ENCODE measurements around the gene SPTB.

SPTB gene

GRCh38 chr14:64787619-64788018 lies 92.1 kb downstream of the SPTB start:
- no peak overlapping the region for H3K4me3 ChIP-seq (ENCODE audit: low read length)
- H3F3A ChIP-seq (ENCODE audit: control insufficient read depth, insufficient read depth) = no peaks in the 10 kb centered on the region
- no peaks in the 10 kb centered on the region for H4K20me1 ChIP-seq (ENCODE audit: control insufficient read depth, insufficient read depth, low read depth, low read length)
- no peak overlapping the region for H3K27ac ChIP-seq (ENCODE audit: low read depth, low read length)
- no peaks in the 10 kb centered on the region for H3K79me2 ChIP-seq (ENCODE audit: control insufficient read depth, low read length)
- H3K4me1 ChIP-seq (ENCODE audit: control insufficient read depth, low read length) = no peaks in the 10 kb centered on the region
- no peaks in the 10 kb centered on the region for H3K36me3 ChIP-seq (ENCODE audit: control insufficient read depth, low read length)
- H3K27me3 ChIP-seq (ENCODE audit: control insufficient read depth, low read length) = no peaks in the 10 kb centered on the region
- no peak overlapping the region for H3K4me2 ChIP-seq (ENCODE audit: low read length)
- H3K9me3 ChIP-seq (ENCODE audit: control insufficient read depth, insufficient read depth, low read length) = no peaks in the 10 kb centered on the region
- H3K9me2 ChIP-seq (replicated peaks; ENCODE audit: control insufficient read depth, low read length) = no peaks in the 10 kb centered on the region
- TF ChIP-seq EZH2phosphoT487 (IDR thresholded peaks at IDR 0.05; ENCODE audit: borderline replicate concordance, low read length) (no peak), CTCF (IDR thresholded peaks at IDR 0.05; ENCODE audit: low read depth, low read length, poor library complexity, severe bottlenecking) (no peak)

- H3F3A ChIP-seq (ENCODE audit: control insufficient read depth, insufficient read depth) = no peaks in the 10 kb centered on the region
- H3K9me2 ChIP-seq (replicated peaks; ENCODE audit: control insufficient read depth, low read length) = no peaks in the 10 kb centered on the region
- no peaks in the 10 kb centered on the region for H3K27me3 ChIP-seq (ENCODE audit: control insufficient read depth, low read length)
- TF ChIP-seq EZH2phosphoT487 (IDR thresholded peaks at IDR 0.05; ENCODE audit: borderline replicate concordance, low read length) = no peak
- no peak for TF ChIP-seq CTCF (IDR thresholded peaks at IDR 0.05; ENCODE audit: low read depth, low read length, poor library complexity, severe bottlenecking)
- no peak overlapping the region for H3K4me2 ChIP-seq (ENCODE audit: low read length)
- no peaks in the 10 kb centered on the region for H3K36me3 ChIP-seq (ENCODE audit: control insufficient read depth, low read length)
- H3K4me1 ChIP-seq (ENCODE audit: control insufficient read depth, low read length) = no peaks in the 10 kb centered on the region
- no peaks in the 10 kb centered on the region for H3K79me2 ChIP-seq (ENCODE audit: control insufficient read depth, low read length)
- H3K27ac ChIP-seq (ENCODE audit: low read depth, low read length) = no peak overlapping the region
- H3K9me3 ChIP-seq (ENCODE audit: control insufficient read depth, insufficient read depth, low read length) = no peaks in the 10 kb centered on the region
- H3K4me3 ChIP-seq (ENCODE audit: low read length) = no peak overlapping the region
- no peaks in the 10 kb centered on the region for H4K20me1 ChIP-seq (ENCODE audit: control insufficient read depth, insufficient read depth, low read depth, low read length)
Measured at GRCh38 chr14:64786296-64787149, 93.2 kb downstream of the SPTB start.

- H3K27ac ChIP-seq (ENCODE audit: low read depth, low read length) = no peak overlapping the region
- TF ChIP-seq CTCF (IDR thresholded peaks at IDR 0.05; ENCODE audit: low read depth, low read length, poor library complexity, severe bottlenecking) = no peak
- TF ChIP-seq EZH2phosphoT487 (IDR thresholded peaks at IDR 0.05; ENCODE audit: borderline replicate concordance, low read length) = no peak
- no peaks in the 10 kb centered on the region for H3K79me2 ChIP-seq (ENCODE audit: control insufficient read depth, low read length)
- H3K4me3 ChIP-seq (ENCODE audit: low read length) = no peak overlapping the region
- no peaks in the 10 kb centered on the region for H3K9me3 ChIP-seq (ENCODE audit: control insufficient read depth, insufficient read depth, low read length)
- H3K4me2 ChIP-seq (ENCODE audit: low read length) = no peak overlapping the region
- no peaks in the 10 kb centered on the region for H3F3A ChIP-seq (ENCODE audit: control insufficient read depth, insufficient read depth)
- H3K9me2 ChIP-seq (replicated peaks; ENCODE audit: control insufficient read depth, low read length) = no peaks in the 10 kb centered on the region
- no peaks in the 10 kb centered on the region for H3K27me3 ChIP-seq (ENCODE audit: control insufficient read depth, low read length)
- no peaks in the 10 kb centered on the region for H4K20me1 ChIP-seq (ENCODE audit: control insufficient read depth, insufficient read depth, low read depth, low read length)
- H3K36me3 ChIP-seq (ENCODE audit: control insufficient read depth, low read length) = no peaks in the 10 kb centered on the region
- H3K4me1 ChIP-seq (ENCODE audit: control insufficient read depth, low read length) = no peaks in the 10 kb centered on the region
Measured at GRCh38 chr14:64784006-64784405, 95.7 kb downstream of the SPTB start.

All from DOHH2 (cell line).